K562 (cell line): ENCODE data around the gene AARS1. TPM values are rescaled to one million over a fixed set of nuclear protein-coding genes. Genes with fewer than 3 reads are reported as not detected.

Experiments
- CBX2 ChIP-seq: fragments of 200-600 bp; sonication (generic); IDR thresholded peaks from one replicate; pipeline ENCODE4 v1.6.1; 2012; ENCODE audit warnings: mild to moderate bottlenecking, low read length, inconsistent platforms; ENCODE audit not compliant: insufficient read depth, poor library complexity, severe bottlenecking
- CBX8 ChIP-seq: fragments of 200-600 bp; sonication (generic); IDR thresholded peaks from 2 replicates; pipeline ENCODE4 v1.6.1; 2012; ENCODE audit warnings: borderline replicate concordance, mixed run types, low read depth, mild to moderate bottlenecking, moderate library complexity, mixed read lengths, low read length, control low read depth, inconsistent platforms; ENCODE audit not compliant: poor library complexity, severe bottlenecking; ENCODE audit errors: extremely low read depth
- CREBBP ChIP-seq: IDR thresholded peaks from one replicate; pipeline ENCODE4 v1.6.1; 2012; ENCODE audit warnings: low read depth, mild to moderate bottlenecking, control low read depth, inconsistent platforms, low read length
- EP400 ChIP-seq: fragments of 450-650 bp; IDR thresholded peaks from 2 replicates; pipeline ENCODE4 v1.6.1; 2017; ENCODE audit warnings: antibody characterized with exemption, mild to moderate bottlenecking, moderate library complexity
- KLF13 ChIP-seq: fragments of 450-650 bp; IDR thresholded peaks from 2 replicates; pipeline ENCODE4 v1.6.1; 2016; ENCODE audit warnings: missing genetic modification characterization, low read depth, mild to moderate bottlenecking, missing compliant biosample characterization, moderate library complexity, borderline replicate concordance
- L3MBTL2 ChIP-seq: fragments of 450-650 bp; IDR thresholded peaks from 2 replicates; pipeline ENCODE4 v1.6.1; 2016; ENCODE audit warnings: mild to moderate bottlenecking, moderate library complexity
- MED1 ChIP-seq: sonication (generic); formaldehyde crosslinking; IDR thresholded peaks from 2 replicates; pipeline ENCODE4 v1.8.1; 2023; ENCODE audit warnings: missing genetic modification reagents, borderline replicate concordance
- MTA2 ChIP-seq: fragments of 450-650 bp; IDR thresholded peaks from 2 replicates; pipeline ENCODE4 v1.6.1; 2016; ENCODE audit warnings: low read depth
- NCOA2 ChIP-seq, 2 experiments: fragments of 450-650 bp; IDR thresholded peaks; 2 replicates each; pipeline ENCODE4 v1.6.1; 2018; ENCODE audit warnings: mild to moderate bottlenecking in 2 of 2, moderate library complexity in 1 of 2; ENCODE audit not compliant: partially characterized antibody in 2 of 2
- NONO ChIP-seq, 2 experiments: fragments of 200-400 bp in 1 of 2; fragments of 450-650 bp in 1 of 2; formaldehyde crosslinking in 1 of 2; IDR thresholded peaks; 2 replicates each; pipeline ENCODE4 v1.6.1; 2017; ENCODE audit warnings: low read depth in 2 of 2, mild to moderate bottlenecking in 2 of 2, moderate library complexity in 2 of 2, low read length in 1 of 2
- NR2F6 ChIP-seq: fragments of 450-650 bp; formaldehyde crosslinking; IDR thresholded peaks from 2 replicates; pipeline ENCODE4 v1.4.0; 2020; ENCODE audit warnings: mild to moderate bottlenecking
- TARDBP ChIP-seq: fragments of 450-650 bp; IDR thresholded peaks from 2 replicates; pipeline ENCODE4 v1.6.1; 2016
- ZMIZ1 ChIP-seq, 2 experiments: fragments of 150-350 bp in 1 of 2; IDR thresholded peaks; 2 replicates each; pipeline ENCODE4 v1.6.1; 2012 to 2016; ENCODE audit warnings: low read depth in 2 of 2, low read length in 2 of 2, mild to moderate bottlenecking in 1 of 2, moderate library complexity in 1 of 2
- polyA plus RNA-seq, 8 experiments: library from polyadenylated mRNA; depleted of rRNA in 4 of 8; stranded (reverse) in 5 of 8; unstranded in 3 of 8; fragments of >200 nt; fragmentation: Nextera tagmentation in 2 of 8; fragmentation: Illumina TruSeq in 1 of 8; extraction: Ambion mirVana in 2 of 8; extraction: Trizol in 1 of 8; gene quantifications; 2 replicates each; pipeline versions ENCODE4 v1.2.1 to v1.2.3, GENCODE V29; 2011 to 2014; ENCODE audit warnings: inconsistent platforms in 1 of 8, missing spikeins in 1 of 8
- total RNA-seq, 7 experiments: library from RNA; depleted of rRNA in 6 of 7; stranded (reverse); fragments of >200 nt in 6 of 7; fragmentation: Illumina TruSeq in 2 of 7; extraction: Trizol in 2 of 7; gene quantifications; 2 replicates each; pipeline versions ENCODE4 v1.2.1 to v1.2.3, GENCODE V29; 2011 to 2021; ENCODE audit warnings: low replicate concordance in 1 of 7
- TF ChIP-seq, protein P1 (sequence below), 2 experiments: IDR thresholded peaks in 1 of 2; conservative IDR thresholded peaks in 1 of 2; 2 replicates each; pipeline ENCODE4 v1.6.1; 2016; ENCODE audit warnings: low read depth in 2 of 2, mild to moderate bottlenecking in 1 of 2, missing compliant biosample characterization in 1 of 2, missing genetic modification characterization in 1 of 2, moderate library complexity in 1 of 2
- TF ChIP-seq, protein P2 (sequence below): fragments of 250-450 bp; sonication (Bioruptor Pico); IDR thresholded peaks from 2 replicates; pipeline ENCODE4 v1.5.0; 2021; ENCODE audit warnings: mild to moderate bottlenecking, moderate library complexity

The AARS1 gene
- total and polyA plus RNA-seq, 9 of the 15 experiments (the other 6 are each of a cell fraction or from before 2014, with no cell fraction given): 50.1 to 235 (median 174) TPM

DNA sequence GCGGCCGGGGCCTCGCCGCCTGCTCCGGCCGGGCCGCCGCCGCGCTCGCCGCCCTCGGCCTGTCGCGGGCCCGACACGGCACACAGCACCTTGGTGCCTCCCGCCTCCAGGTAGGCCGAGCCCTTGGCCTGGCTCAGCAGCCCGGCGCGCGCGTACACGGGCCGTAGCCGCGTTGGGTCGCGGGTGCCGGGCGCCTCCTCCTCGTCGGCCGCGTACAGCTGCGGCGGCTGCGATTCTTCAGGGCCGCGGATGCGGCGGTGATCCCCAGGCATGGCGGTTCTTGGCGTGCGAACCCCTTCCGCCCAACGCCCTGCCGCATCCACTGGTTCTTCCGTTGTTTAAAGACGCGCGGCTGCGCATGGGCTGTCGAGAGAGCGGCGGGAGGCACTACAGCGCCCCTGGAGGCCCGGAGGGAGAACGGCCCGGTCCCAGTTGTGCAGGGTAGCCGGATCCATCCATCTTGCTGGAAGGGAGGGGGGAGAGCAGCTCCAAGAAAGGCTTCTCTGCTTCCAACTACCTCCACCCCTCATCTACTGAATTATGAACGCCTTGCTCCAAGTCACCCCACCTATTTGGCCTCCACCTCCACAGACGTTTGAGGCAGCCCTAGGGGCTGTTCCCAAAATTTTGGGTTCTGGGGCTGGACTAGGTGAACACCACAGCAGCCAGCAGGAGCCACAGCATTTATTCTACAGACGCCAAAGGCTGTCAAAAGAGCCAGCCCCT lies 37.5 kb downstream of the AARS1 start, which contains the start of gene EXOSC6 (continued):
- TF ChIP-seq NONO (IDR thresholded peaks at IDR 0.05; ENCODE audit: low read depth in 2 of 2, low read length in 1 of 2): peak in 1 of 2 experiments; percentile 60; a peak in 2 of 4 replicates
- TF ChIP-seq, protein P1, sequence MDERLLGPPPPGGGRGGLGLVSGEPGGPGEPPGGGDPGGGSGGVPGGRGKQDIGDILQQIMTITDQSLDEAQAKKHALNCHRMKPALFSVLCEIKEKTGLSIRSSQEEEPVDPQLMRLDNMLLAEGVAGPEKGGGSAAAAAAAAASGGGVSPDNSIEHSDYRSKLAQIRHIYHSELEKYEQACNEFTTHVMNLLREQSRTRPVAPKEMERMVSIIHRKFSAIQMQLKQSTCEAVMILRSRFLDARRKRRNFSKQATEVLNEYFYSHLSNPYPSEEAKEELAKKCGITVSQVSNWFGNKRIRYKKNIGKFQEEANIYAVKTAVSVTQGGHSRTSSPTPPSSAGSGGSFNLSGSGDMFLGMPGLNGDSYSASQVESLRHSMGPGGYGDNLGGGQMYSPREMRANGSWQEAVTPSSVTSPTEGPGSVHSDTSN (CRISPR knock-in tag; IDR thresholded peaks at IDR 0.05; ENCODE audit: low read depth): no peak
- TF ChIP-seq, protein P1 (tag; conservative IDR thresholded peaks at IDR 0.05; ENCODE audit: low read depth): peak; percentile 48; the same call in 1 of the 2 replicates
- TF ChIP-seq CBX2: no peak
- no peak for TF ChIP-seq CBX8
- TF ChIP-seq TARDBP: peak; percentile 87
- no peak for TF ChIP-seq CREBBP
- no peak for TF ChIP-seq MED1 (CRISPR knock-in tag)
- TF ChIP-seq NR2F6 (CRISPR knock-in tag): peak; percentile 93
- TF ChIP-seq KLF13 (tag): peak; percentile 27; the same call in 1 of the 2 replicates
- TF ChIP-seq, protein P2, sequence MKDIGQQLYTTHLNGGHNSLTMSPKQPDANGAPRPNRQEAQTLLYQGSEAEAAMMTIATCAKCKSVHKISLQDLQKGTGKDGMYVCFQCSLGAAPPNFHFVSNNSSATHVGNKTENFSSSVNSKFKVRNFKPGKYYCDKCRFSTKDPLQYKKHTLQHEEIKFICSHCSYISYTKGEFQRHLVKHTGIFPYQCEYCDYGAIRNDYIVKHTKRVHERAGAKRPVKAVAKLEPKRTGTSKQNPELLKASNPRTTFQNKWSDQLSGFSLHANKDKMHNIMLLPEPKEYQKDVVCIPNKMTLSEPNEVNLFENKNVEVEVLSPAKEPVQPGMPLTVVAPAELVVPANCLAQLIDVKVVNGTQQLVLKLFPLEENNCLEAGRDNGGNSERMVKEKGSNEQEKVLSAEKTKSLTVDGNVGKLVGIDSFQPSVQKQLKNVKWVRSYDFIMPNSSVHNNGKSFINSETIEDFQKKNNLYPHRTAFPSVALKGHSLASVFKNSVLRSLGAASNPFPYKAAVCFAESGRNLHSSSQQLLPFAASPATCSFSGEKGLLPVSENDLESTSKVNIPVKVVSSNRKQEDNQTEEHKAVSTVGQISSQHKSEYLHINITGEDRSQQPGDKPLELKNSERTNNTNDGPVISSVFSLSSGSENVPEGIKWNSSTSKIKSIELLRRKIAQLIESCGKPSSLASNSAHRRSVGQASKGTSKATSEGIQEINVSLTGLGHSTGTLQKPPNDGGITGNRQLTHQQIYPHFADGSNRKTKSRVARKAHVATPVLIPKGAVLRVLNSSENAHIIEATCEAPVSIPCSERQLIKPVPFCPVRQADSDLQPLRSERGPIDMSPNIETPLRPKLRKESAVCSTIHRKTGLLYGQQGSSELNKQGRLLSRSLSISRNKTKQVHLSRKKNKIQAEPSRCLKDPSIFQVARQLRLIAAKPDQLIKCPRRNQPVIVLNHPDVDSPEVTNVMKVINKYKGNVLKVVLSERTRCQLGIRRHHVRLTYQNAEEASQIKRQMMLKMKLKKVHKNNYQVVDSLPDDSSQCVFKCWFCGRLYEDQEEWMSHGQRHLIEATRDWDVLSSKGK (CRISPR knock-in tag): peak; percentile 76; the same call in 1 of the 2 replicates
- TF ChIP-seq EP400: peak; percentile 83
- TF ChIP-seq MTA2: no peak
- TF ChIP-seq ZMIZ1 (IDR thresholded peaks at IDR 0.05; ENCODE audit: low read depth in 2 of 2, low read length in 2 of 2): peak in 1 of 2 experiments; percentile 73; a peak in 1 of 4 replicates
- TF ChIP-seq L3MBTL2: peak; percentile 68
- no peak for TF ChIP-seq NCOA2 (IDR thresholded peaks at IDR 0.05; ENCODE audit: partially characterized antibody in 2 of 2)
